ENCODE data around the gene MAGI1.
"Not testable (repeated sequence)": the region's sequence is repeated elsewhere in the genome, so short reads cannot be mapped to it uniquely, and the experiment has no call there.

Gene MAGI1

DNA sequence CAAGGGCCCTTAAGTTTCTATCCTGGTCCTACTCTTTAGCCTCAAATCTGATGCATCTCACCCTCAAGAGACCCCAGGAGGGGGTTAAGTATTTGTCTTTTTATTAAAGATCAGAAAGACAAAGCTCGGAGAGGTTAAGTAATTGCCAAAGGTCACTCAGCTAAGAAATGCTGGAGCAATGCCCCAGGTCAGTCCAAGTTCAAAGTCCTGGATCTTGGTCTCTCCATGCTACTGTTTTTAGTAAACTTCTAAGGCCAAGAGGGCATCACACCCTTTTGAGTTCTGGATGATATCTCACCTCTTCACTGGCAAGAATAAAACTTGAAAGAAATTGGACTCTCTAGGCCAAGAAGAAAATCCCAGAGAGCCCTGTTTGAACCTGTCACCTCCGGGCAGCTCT is 488.6 kb downstream of the MAGI1 start:
- peak; percentile 22 for DNase-seq

DNA sequence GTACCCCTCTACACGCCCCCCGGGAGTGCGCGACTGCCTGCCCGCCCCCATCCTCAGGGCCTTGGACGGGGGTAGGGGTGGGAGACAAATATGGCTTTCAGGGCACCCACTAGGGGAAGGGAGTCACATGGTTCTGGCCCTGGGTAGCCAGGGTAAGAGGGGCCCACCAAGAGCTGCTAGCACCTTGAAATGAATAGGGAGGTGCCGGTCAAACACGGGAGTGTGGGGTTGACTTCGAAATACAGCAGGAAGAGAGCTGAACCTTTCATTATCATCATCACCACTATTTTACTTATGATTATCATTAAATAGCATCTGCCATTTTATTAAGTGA is 489.1 kb downstream of the MAGI1 start:
- no peak for DNase-seq

DNA sequence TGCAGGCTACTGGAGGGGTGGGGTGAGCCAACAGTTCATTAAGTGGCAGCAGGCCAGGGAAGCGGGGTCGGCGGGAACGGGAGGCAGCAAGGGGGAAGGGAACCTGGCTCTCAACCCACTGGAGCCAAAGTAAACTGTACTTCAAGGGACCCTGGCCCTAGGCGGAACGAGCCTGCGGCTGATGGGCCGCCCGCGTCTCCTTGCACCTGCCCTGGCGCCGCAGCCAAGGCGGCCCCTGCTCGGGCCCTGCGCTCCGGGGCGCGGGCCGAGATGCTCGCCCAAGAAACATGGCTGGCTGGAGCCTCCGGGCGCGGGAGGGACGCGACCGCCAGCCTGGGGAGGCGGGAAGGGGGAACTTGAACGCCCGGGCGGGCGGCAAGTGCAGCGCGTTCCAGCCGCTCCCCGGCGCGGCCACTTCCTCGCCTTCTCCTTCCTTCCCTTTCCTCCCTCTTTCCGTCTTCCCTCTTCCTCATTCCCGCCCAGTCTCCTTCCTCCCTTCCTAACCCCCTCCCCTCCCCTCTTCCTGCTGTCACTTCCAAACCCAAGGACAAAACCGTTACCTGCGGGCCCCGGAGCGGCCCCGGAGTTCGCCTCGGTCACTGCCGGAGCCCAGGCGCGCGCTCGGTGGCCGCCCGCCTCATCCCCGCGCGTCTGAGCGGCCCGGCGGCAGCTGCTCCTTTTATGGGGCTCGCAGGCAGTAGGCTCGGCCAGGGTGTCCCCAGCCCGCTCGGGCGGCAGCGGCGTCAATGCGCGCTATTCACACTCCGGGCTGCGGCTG is 489.7 kb downstream of the MAGI1 start:
- peak; percentile 10 for DNase-seq

DNA sequence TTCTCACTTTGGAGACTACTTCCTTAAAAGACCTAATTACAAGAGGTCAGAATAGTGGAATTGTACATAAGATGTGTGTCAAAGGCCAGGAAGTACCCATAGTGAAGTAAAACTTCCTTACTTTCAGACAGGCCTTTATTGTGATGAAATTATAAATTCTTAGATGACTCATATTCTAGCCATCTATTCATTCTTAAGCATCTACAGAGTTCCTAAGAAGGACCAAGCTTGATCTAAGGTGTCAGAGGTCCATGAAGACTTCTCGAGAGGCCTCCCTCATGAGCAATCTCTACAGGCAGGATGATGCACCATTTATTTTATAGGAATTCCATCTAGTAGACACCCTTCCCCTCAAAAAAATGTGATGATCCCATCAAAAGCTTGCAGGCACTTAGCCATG is 493.3 kb downstream of the MAGI1 start:
- no peak for DNase-seq

DNA sequence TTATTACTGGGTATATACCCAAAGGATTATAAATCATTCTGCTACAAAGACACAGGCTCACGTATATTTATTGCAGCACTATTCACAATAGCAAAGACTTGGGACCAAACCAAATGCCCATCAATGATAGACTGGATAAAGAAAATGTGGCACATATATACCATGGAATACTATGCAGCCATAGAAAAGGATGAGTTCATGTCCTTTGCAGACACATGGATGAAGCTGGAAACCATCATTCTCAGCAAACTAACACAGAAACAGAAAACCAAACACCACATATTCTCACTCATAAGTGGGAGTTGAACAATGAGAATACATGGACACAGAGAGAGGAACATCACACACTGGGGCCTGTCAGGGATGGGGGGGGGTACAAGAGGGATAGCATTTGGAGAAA is 495.3 kb downstream of the MAGI1 start:
- not testable (repeated sequence) for DNase-seq

DNA sequence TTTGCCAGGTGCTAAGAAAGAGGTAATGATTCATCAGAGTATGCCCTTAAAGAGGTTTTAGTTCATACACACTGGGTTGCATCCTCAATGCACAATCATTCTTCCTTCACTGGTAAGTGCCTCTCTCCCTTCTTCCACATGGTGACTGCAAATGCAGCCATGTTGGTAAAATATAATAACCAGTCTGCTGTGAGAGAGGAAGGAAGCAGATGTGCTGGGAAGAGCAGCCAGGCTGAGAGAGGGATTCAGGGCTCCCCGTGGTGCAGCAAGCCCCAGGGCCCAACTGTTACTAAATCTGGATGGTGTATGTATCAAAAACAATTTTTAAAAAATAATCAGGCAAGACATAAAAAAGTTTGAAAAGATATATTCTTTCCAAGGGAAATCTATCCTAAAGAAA is 498.1 kb downstream of the MAGI1 start:
- no peak for DNase-seq

DNA sequence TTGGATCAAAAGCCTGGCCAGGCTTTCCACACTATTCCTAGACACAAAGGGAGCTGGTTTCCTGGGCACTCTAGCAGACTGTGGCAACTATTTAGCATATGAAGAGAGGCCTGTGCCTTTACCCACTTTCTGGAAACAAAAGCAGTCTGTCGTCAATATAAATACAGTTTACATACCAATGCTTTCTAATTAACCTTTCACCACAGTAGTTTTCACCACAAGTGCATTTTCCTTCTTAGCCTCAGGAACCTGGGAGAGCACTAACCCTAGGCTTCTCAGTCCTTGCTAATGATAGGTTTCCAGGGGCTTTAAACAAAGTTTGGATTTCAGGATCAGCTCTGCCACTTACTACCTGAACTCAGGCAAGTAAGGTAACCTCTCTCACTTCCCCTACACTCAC is 499.1 kb downstream of the MAGI1 start:
- DNase-seq: no peak

DNA sequence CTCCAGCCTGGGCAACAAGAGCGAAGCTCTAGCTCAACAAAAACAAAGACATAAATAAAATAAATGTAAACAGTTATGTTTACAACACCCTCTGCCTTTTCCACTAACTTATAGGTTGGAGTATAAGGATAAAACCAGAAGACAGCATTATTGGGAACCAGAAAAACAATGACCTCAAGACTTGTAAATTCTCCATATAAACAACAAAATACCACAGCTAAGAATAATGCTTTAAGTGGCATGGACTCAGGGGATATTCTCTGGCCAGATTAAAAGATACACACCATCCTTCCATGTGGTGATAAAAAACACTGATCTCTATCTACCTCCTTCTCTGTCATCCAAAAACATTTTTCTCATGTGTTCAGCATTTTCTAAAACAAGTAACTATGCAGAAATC is 500.6 kb downstream of the MAGI1 start:
- no peak for DNase-seq

DNA sequence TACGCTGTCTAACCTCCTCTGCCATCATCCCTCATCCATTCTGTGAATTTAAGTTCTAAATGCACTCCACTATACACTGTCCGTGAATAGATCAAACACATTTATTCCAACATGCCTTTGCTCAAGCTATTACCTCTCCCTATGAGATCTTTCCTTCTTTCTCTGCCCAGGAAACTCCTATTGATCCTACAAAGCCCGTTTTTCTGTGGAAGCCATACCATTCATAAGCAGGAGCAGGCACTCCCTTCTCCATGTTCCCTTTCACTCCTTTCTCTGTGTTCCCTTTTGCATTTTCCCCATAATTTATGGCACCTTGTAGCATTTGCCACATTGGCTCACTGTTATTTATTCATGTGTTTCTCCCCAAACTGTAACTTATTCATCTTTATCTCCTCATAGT is 501.6 kb downstream of the MAGI1 start:
- no peak for DNase-seq

DNA sequence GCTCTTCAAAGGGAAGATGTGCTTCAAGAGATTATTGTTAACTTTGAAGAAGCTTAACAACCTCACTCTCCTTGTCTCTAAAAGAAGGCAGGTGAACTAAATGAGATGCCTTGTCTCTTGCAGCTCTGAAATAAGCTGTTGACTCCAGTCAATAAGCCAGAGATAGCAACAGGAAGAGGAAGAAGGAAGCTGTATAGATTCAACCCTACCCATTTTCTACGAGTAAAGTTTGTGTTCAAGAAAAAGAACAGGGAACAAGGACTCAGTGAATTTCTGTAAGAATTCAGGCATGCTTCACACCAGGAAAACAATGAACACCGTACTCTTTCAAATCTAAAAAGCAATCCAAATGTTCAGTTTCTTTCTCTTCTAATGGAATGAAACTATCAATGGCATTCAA is 503.5 kb downstream of the MAGI1 start:
- no peak for DNase-seq

DNA sequence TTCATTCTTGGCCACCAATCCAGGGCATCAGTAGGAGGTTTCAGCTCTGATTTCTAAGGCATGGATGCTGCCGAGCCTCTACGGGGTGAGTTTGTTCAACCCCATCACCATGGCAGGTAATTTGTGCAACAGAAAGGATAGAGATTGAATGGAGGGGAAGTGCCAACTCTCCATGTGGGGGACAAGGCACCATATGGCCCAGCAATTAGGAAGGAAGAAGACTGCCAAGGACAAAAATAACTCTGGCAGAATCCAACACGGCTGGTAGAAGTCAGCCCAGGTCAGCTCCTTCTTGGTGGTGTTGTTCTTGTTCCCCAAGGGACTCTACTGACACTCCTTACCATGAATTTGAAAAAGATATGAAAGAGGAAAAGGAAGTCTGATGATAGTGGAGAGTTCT is 503.9 kb downstream of the MAGI1 start:
- no peak for DNase-seq

DNA sequence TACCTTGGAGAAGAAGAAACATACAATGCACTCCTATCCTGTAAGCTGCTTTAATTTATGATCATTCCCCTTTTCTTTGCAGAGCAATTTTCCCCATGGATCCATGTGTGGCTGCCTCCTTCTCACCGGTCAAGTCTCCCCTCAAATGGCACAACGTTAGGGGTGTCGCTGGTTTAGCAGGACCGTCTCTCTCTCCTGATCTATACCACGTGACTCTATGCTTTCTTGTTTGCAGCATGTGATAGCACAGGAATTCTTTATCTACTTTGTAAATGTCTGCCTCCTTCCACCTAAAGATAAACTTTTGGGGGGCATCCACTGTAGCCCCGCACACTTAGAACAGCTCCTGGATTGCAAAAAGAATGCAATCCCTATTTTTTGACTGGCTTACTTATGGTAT is 506.0 kb downstream of the MAGI1 start:
- no peak for DNase-seq

DNA sequence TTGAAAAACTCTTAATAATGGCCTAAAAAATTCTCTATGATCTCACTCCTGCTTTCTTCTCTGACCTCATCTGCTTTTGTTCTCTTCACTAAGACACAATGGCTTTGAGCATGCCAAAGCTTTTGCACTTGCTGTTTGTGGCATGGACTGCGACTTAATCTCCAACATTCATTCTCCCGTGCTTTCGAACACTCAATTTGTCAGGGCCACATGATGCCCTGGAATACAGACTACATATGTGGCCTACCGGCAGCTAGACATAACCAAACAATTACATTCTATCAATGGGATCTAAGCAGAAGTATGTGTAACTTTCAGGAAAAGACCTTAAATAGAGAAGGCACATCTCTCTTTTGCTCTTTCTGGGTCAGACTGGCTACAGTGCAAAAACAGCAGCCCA is 506.5 kb downstream of the MAGI1 start:
- no peak for DNase-seq

DNA sequence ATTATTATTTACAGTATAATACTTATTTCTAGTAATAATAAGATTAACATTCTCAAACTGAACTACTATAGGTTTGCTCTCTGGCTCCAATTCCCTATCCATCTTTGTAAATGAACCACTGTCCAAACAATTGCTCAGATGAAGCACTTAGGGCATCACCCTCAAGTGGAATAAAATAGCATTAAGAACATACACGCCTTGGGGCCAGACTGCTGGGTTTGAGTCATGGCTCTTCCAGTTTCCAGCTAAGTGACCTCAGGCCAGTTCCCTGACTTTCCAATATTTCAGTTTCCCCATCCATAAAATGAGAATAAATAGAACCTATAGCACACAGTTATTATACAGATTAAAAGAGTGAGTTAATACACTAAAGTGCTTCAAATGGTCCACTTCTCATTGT is 507.2 kb downstream of the MAGI1 start:
- DNase-seq: no peak

DNA sequence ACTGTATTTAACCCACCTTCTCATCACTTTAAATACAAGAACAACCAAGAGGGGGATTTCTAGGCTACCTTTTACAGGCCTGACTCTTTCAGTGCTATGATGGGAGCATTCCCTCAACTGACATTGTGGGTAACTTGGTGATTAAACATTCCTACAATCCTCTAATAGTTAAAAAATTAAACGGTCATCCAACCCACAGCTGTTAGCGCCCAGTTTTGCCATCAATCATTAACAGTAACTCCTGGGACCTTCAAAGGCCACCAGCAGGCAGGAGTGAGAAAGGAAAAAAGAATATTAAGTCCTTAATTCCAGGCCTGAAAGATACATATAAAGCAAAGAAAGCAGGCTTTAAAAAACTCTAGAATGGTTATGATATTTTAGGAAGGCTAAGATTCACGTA is 512.1 kb downstream of the MAGI1 start:
- DNase-seq: no peak

DNA sequence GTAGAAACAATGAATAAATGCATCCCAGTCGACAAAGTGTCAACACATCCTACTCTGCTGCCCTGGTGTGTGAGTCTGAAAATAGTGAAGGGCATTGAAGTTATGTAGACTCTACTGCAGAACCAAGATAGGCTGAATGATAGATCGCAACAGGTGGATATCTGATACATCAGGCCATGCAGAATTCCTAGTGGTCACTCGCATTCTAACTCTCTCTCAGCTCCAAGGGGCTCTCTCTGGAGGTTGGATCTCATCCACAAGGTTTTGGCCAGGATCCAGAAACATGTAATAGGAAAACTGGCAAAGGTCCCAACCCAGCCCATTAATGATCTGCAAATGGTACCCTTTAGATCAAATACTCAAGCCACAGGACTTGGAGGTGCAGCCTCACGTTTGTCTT is 514.1 kb downstream of the MAGI1 start:
- DNase-seq: peak; percentile 24

DNA sequence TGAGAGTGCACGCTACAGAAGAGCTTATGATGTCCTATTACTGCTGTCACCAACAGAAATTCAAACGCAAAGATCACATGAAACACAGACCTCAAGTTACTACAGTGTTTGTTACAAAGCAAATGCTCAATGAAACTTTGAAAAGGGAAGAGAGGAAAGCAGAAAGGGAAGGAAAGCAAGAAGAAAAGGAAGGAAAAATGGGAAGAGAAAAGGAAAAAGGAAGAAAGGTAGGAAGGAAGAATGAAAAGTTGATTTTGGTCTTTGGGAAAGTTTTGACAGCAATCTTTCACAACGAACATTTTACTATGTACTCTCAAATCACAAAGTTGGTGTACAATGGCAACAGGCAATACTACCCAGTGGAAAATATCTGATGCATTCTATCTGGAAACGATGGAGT is 514.8 kb downstream of the MAGI1 start:
- DNase-seq: no peak

DNA sequence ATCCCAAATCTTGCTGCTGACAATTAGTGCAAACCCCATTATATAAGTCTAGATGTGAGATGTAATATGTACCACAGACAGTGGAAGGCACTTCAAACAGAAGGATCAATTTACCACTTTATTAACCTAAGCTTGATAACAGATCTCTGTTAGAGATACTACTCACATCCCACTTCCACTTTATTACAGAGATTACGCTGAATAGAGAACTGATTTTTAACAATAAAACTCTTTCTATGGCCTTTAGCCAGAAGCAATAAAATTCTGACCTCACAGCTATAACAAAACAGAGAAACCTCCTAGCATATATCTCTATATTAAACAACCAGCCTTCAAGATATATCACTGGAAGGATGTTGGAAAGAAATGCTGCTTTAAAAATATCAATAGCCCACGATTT is 517.7 kb downstream of the MAGI1 start:
- no peak for DNase-seq

DNA sequence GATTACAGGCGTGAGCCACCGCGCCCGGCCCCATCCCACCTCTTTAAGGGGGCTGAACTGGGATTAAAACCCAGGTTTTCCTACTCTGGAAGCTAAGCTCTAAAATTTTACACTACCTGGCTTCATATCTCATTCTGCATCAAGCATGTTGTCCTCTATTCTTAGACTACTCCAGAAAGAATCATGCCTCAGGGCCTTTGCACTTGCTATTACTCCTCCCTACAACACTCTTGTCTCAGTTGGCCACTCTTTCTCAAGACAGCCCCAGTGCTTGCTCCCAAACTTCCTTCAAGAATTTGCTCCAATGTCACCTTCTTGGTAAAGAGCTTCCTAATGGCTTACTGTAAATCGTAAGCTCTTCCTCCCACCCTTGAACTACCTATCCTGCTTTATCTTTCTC is 521.7 kb downstream of the MAGI1 start:
- no peak for DNase-seq

DNA sequence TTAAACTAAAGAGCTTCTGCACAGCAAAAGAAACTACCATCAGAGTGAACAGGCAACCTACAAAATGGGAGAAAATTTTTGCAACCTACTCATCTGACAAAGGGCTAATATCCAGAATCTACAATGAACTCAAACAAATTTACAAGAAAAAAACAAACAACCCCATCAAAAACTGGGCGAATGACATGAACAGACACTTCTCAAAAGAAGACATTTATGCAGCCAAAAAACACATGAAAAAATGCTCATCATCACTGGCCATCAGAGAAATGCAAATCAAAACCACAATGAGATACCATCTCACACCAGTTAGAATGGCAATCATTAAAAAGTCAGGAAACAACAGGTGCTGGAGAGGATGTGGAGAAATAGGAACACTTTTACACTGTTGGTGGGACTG is 524.4 kb downstream of the MAGI1 start:
- DNase-seq: not testable (repeated sequence)

DNA sequence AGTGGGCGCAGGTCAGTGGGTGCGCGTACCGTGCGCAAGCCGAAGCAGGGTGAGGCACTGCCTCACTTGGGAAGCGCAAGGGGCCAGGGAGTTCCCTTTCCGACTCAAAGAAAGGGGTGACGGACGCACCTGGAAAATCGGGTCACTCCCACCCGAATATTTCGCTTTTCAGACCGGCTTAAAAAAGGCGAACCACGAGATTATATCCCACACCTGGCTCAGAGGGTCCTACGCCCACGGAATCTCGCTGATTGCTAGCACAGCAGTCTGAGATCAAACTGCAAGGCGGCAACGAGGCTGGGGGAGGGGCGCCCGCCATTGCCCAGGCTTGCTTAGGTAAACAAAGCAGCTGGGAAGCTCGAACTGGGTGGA is 529.3 kb downstream of the MAGI1 start:
- DNase-seq: not testable (repeated sequence)

DNA sequence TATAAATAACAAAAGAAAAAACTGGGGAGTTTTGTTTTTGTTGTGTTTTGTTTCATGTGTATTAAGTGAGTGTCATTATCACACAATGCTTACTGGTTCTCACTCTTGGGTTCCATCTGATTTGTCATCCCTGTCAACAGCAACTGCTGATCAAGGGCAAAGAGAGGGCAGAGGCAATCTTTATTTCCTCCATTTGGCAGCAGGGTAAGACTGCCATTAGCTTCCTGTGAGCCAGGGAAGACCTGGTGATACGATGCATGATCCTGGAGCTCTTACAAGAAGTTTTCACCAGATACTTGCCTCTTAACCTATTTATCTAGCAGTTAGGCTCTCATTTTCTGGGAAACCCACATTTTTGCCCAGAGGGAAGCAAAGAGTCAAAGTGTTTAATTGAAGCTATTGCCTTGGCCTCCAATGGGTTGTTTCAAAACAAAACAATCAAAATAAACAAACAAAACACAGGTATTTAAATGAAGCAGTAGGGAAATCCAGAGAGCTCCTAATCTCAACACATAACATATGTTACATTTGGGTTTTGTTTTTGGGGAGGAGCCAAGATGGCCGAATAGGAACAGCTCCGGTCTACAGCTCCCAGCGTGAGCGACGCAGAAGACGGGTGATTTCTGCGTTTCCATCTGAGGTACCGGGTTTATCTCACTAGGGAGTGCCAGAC is 529.8 kb downstream of the MAGI1 start:
- no peak for DNase-seq

DNA sequence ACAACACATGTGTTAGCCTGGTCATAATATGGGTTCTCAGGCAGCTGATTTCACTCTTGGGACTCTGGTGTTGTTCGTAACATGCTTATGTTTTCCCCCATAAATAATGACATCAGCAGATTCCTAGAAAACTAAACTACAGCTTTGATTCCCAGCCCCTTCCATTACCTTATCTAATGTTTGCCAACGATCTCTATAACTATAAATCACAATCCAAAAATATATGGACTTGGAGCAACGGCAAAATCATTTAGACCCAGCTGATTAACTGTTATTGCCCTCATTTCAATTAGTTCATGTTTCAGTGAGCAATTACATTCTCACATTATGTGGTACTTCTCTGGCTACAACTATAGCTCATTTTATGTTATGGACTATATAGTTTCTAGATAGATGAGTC is 531.3 kb downstream of the MAGI1 start:
- DNase-seq: no peak

DNA sequence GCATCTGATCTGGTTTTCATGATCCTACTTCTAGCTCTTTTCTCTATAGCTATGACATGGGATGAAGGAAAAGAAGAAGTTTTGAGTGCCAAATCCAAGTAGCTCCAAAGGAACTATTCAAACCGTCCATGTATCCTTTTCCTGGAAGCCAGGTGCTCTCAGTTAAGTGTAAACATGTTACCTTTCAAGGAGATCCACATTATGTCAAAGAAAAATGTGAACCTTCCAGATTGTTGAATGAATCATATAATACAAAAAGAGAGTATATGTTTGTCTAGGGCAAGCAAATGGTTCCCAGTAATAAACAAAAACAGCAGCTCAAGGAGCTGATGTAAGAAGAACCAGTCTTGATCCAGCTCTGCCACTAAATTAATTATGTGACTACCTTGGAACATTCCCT is 534.9 kb downstream of the MAGI1 start:
- no peak for DNase-seq

DNA sequence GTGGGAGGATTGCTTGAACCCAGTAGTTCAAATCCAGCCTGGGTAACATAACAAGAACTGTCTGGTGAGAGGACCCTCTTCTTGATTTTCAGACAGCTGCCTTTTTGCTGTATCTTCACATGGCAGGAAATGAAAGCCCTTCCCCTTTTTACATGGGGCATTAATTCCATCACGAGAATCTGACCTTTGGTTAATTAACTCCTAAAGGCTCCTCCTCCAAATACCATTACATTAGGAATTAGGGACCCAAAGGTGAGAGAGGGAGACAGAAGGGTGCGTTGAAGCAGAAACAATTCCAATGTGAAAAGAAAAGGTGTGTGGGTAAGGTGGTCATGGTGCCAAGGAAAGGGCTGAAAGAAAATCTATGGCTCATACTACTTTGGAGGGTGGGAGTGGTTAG is 536.2 kb downstream of the MAGI1 start:
- no peak for DNase-seq

Measured in DMS79 (cell line).